G401.6 (cell line): Measurements from ENCODE around the gene STMN1.
"Not testable (repeated sequence)": the region's sequence is repeated elsewhere in the genome, so short reads cannot be mapped to it uniquely, and the experiment has no call there.

ENCODE experiments used
- FAIRE-seq: peaks from 2 replicates; lab custom pipeline; 2012; peaks lifted over from hg19 to GRCh38; lab: Jason Lieb, UNC

STMN1 gene

GRCh38 chr1:25905680-25906643 lies at the start of gene STMN1:
TSS of gene STMN1 (minus strand) at chr1:25906419. CDS start at chr1:25904676, 1,743 bp downstream.
- FAIRE-seq, result peak; percentile 71

- FAIRE-seq, result no peak
Observed at GRCh38 chr1:25955553-25955952, 49.3 kb upstream of the STMN1 start.

- no peak for FAIRE-seq
Observed at GRCh38 chr1:25954282-25954938, 48.2 kb upstream of the STMN1 start.

GRCh38 chr1:25952841-25953401 lies 46.7 kb upstream of the STMN1 start:
- FAIRE-seq, result no peak

GRCh38 chr1:25948641-25949040 lies 42.4 kb upstream of the STMN1 start:
- no peak for FAIRE-seq

- no peak for FAIRE-seq
Observed at GRCh38 chr1:25947027-25947426, 40.8 kb upstream of the STMN1 start.

GRCh38 chr1:25945761-25946160 lies 39.5 kb upstream of the STMN1 start:
- no peak for FAIRE-seq

GRCh38 chr1:25944986-25945385 lies 38.8 kb upstream of the STMN1 start:
- FAIRE-seq, result no peak

- not testable (repeated sequence) for FAIRE-seq
Observed at GRCh38 chr1:25943511-25943910, 37.3 kb upstream of the STMN1 start.

GRCh38 chr1:25936947-25937346 lies 30.7 kb upstream of the STMN1 start:
- FAIRE-seq, result no peak

GRCh38 chr1:25933479-25934365 lies 27.5 kb upstream of the STMN1 start:
- FAIRE-seq, result no peak

- not testable (repeated sequence) for FAIRE-seq
Observed at GRCh38 chr1:25932811-25933400, 26.7 kb upstream of the STMN1 start.

- FAIRE-seq, result no peak
Observed at GRCh38 chr1:25932321-25932720, 26.1 kb upstream of the STMN1 start.

- FAIRE-seq, result no peak
Observed at GRCh38 chr1:25929016-25929415, 22.8 kb upstream of the STMN1 start.

GRCh38 chr1:25927521-25928265 lies 21.5 kb upstream of the STMN1 start:
- FAIRE-seq, result no peak

- FAIRE-seq, result no peak
Observed at GRCh38 chr1:25926731-25927496, 20.7 kb upstream of the STMN1 start.

GRCh38 chr1:25924454-25924853 lies 18.2 kb upstream of the STMN1 start:
- FAIRE-seq, result no peak

GRCh38 chr1:25922971-25923552 lies 16.8 kb upstream of the STMN1 start:
- FAIRE-seq, result peak; percentile 93

- FAIRE-seq, result peak; percentile 93
Observed at GRCh38 chr1:25922056-25922970, 16.1 kb upstream of the STMN1 start.
